ENCODE measurements around the gene KCNG3.
"Not testable (repeated sequence)": the region's sequence is repeated elsewhere in the genome, so short reads cannot be mapped to it uniquely, and the experiment has no call there.

KCNG3 gene

DNA sequence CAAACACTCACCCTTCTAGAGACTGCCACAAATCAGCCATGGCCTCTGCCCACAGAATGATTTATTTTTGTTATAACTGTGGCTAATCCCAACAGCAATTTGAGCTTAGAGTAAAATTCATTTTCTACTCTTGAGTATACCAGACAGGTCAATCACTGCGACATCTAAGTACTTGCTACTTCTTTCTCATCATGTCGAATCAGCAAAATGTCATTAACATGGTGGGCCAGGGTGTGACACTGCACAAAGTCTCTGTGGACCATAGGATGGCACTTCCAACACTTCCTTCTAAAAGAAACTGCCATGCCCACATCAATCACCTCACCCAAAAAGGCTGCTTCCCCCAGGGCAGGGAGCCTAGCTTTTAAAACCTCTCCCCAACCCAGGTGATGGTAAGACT is 64.4 kb downstream of the KCNG3 start:
- no peak for DNase-seq (ENCODE audit: low spot score)

DNA sequence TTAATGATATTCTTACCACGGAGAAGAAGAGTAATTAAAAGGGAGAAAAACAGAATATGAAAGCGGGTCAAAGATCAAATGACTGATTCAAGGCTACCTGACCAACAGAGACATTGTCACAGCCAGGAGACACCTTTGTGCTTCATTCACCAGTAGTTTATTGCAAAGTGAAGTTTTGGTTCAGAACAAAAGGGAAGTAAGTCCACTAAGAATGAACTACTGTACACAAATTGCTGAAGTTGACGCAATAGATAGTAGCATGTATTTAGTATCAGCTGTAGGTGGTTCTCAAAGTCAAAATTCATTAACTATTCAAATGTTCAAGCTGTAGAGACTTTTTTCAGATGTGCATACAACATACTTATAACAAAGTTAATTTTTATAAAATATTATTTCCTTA is 68.1 kb downstream of the KCNG3 start:
- DNase-seq (ENCODE audit: low spot score) = no peak

DNA sequence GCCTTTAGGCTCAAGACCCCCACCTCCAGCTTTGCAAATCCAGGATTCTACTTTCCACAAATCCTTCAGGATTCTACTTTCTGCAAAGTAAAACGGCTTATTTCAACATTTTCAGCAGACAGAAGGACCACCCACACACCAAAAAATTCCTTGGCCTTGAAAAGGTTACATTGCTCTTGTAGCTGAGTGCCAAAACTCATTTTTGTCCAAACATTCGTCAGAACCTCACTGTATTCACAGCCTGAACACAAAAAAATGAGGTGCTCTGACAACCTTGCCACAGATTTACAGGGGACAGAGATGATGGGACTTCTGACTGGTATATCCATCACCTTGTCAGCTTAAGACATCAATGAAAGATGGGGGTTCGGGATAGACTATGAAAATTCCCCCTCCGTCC is 69.7 kb downstream of the KCNG3 start:
- DNase-seq (ENCODE audit: low spot score) = no peak

DNA sequence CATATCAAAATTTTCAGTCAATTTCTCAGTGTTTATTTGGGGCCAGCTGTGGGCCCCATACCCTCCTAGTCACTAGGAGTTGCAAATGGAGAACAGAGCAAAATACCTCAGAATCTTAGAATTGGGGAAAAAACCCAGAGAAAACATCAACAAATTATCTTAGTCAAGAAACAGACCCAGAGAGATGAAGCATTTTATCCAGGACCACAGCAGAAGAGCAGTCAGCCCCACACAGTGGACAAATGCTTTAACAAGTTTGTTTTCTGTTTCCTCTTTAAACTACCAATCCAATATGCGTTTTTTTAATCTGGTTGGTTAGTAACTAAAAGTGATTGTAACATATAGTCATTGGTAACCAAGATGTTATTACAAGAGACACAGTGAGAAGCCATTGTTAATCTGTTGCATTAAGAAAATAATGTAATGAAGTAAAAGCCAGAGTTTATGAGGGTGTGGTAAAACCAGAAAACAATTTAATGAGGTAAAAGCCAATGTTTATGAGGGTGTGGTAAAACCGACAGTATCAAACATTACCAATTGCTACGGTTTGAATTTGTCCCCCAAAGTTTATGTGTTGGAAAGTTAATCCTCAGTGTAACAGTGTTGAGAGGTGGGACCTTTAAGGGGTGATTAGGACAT is 72.1 kb downstream of the KCNG3 start:
- no peak for DNase-seq (ENCODE audit: low spot score)

DNA sequence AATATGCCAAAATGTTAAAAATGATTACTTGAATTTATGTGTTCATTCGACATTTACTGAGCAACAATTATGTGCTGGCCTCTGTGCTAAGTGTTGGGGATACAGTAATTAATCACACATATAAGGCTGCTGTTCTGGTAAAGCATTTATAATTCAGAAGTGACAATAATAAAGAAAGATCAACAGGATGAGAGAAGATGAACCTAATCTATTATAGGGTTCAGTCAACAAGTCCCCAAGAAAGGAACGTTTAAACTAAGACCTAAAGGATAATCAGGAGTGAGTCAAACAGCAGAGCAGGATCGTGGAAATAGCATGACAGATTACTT is 72.7 kb downstream of the KCNG3 start:
- DNase-seq (ENCODE audit: low spot score) = no peak

DNA sequence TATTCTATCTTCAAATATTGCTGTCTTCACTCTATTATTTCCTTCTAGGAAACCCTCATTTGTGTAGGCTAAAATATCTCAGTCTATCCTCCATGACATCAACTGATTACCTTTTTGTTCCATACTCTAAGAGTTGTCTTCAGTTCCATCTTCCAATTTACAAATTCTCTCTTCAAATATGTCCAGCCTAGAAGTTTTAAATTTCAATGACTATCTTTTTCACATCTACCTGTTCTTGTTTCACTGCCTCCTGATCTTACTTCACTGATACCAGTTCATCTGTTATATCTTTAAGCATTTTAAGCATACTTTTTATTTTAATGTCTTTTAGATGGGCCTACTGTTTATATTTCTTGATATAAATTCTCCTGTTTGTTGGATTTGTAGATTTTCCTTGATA is 79.1 kb downstream of the KCNG3 start:
- DNase-seq (ENCODE audit: low spot score) = no peak

DNA sequence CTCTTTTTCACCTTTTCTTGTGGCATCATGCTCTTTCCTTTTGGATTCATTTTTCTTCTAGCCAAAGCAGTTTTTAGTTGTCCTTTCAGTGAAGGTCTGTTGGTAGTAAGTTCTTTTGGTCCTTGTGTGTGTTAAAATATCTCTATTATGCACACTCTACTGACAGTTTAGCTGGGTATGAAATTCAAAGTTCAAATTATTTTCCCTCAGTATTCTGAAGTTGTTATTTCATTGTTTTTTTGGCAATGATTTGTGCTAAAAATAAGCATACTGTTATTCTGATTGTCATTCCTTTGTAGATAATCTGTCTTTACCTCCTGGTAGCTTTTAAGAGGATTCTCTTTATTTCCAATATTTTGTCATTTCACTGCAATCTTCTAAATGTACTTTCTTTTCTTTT is 79.6 kb downstream of the KCNG3 start:
- DNase-seq (ENCODE audit: low spot score) = no peak

DNA sequence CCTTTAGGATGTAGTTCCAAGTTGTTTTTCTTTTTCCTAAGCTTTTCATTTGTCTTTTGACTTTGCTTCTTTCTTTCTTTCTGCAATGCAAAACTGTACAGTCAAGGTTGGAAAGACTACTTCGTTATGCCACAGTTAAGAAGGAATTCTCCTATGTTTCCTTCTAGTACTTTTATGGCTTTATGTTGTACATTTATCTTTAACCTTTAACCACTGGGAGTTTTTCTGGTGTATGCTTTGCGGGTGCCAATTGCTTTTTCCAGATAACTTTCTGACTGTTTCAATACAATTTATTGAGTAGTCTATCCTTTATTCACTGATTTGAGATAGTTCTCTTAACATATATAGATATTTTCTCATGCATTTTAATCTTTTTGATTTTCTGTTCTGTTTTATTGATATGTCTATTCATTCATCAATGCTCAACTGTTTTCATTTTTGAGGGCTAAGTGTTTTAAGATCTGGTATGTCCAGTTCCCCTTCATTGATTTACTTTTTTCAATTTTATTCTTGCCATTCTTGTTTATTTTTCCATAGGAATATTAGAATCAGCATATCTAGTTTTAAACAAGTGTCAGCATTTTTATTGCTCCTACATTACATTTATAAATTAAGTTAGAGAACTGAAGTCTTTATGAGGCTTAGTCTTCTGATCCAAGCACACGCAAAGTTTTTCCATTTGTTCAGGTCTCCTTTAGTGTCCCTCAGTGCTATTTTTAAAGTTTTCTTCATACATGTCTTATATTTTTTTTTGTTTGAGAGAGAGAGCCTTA is 82.9 kb downstream of the KCNG3 start:
- DNase-seq (ENCODE audit: low spot score) = no peak

DNA sequence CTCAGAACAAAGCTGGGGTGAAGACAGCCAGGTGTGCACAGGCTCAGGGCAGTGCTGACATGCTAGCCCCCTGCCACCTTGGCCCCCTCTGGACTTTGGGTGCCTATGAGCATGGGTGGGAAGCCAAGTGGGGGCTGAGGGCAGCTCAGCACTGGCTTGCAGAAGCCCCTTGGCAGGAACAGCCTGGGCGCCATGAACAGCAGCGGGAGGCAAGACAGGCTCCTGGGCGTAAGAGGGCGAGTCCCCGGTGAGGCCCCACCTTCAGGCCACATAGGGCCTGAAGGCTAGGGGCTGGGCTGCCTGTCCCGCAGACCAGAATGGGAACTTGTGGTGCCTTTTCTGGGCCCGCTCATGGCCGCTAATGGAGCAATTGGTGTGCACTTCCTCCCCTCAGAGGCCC is 85.8 kb downstream of the KCNG3 start:
- DNase-seq (ENCODE audit: low spot score) = no peak

DNA sequence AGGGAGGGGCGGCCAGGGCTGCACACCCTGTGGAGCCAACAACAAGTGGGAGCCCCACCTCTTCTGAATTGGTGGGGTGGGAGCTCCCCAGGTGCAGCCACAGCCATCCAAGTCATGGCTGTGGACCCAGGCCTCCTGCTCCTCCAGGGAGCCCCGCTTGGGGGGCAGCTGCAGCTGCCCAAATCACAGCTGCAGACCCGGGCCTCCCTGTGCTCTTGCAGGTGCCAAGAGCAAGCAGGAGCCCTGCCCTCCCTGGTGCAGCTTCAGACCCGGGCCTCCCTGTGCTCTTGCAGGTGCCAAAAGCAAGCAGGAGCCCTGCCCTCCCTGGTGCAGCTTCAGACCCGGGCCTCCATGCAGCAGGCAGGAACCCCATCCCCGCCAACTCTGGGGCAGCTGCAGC is 86.3 kb downstream of the KCNG3 start:
- no peak for DNase-seq (ENCODE audit: low spot score)

DNA sequence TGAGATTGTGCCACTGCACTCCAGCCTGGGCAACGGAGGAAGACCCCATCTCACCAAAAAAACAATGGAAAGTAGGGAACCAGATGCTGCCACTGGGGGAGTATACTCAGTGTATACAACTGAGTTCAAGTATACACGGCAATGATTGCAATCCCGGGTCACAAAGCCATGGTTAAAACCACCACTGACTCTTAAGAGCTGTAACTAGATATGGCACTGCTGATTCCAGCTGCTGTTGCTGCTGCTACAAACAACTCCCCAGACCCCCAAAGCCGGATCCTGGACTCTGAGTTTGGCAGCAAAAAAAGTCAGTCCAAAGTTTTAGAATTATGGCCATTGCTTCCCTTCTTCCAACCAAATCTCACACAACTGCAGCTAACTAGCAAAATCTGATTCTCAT is 89.1 kb downstream of the KCNG3 start:
- DNase-seq (ENCODE audit: low spot score) = no peak

DNA sequence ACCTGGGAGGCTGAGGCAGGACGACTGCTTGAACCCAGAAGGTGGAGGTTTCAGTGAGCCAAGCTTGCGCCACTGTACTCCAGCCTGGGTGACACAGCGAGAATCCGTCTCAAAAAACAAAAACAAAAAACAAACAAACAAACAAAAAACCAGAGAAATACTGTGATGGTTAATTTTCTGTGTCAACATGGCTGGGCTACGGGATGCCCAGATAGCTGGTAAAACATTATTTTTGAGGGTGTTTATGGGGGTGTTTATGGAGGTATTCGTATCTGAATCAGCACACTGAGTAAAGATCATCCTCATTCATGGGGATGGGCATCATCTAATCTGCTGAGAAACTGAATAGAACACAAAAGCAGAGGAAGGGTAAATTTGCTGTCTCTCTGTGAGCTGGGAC is 92.0 kb downstream of the KCNG3 start:
- DNase-seq (ENCODE audit: low spot score) = no peak

DNA sequence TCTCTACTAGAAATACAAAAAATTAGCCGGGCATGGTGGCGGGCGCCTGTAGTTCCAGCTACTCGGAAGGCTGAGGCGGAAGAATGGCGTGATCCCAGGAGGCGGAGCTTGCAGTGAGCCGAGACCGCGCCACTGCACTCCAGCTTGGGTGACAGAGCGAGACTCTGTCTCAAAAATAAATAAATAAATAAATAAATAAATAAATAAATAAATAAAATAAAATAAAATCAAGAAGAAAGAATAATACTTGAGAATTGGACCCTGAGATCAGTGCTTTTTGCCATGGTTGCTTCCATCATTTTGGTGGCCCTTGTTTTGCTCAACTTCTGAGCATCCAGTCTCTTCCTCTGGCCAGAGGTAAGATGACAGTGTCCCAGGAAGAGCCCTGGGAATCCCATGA is 95.7 kb downstream of the KCNG3 start:
- DNase-seq (ENCODE audit: low spot score) = not testable (repeated sequence)

DNA sequence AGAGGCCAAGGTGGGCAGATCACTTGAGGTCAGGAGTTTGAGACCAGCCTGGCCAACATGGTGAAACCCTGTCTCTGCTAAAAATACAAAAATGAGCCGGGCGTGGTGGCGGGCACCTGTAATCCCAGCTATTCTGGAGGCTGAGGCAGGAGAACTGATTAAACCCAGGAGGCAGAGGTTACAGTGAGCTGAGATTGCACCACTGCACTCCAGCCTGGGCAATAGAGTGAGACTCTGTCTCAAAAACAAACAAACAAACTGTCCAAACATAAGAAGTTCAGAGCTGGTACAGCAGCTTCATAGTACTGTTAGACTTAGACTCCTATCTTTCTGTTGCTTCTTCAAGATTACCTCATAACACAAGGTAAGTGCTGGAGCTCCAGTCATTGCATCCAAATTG is 100.5 kb downstream of the KCNG3 start:
- not testable (repeated sequence) for DNase-seq (ENCODE audit: low spot score)

DNA sequence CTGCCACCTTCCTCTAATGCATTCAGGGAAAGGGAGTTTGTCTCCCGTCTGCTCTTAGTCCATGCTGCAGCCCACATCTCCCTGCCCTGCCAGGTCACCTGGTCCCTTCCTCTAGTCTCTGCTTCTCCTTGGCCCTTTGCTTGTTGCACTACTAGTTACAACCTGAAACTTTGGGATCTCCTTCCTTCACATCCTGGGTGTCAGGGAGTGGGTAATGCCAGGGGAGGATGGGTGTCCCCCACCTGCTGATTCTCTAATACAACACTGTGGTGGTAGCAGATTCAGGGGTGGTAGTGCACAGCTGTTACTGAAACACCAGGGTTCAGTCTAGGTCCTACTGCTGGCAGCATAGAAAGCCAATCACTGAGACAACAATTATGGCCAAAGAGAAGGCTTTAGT is 101.6 kb downstream of the KCNG3 start:
- no peak for DNase-seq (ENCODE audit: low spot score)
